Renal pelvis (tissue), 4 donors: Measurements from ENCODE around the gene HSH2D. TPM values are rescaled to one million over a fixed set of nuclear protein-coding genes. Genes with fewer than 3 reads are reported as not detected.
A peak's percentile ranks its signal among the peaks of the same experiment; 100 is the strongest.

Experiments used
- DNase-seq: peaks from one replicate; pipeline ENCODE4 v3.0.0-alpha.2; 2013
- polyA plus RNA-seq, 3 donors: library from polyadenylated mRNA; unstranded; fragments of 120-200 nt; gene quantifications; one replicate each; pipeline ENCODE4 v1.2.1, GENCODE V29; 2013; ENCODE audit not compliant: insufficient read length in 3 of 3

HSH2D gene
- polyA plus RNA-seq, 3 donors: 0.28 to 0.88 (median 0.43) TPM

- no peak for DNase-seq
Observed at GRCh38 chr19:16193466-16193865, 50.0 kb downstream of the HSH2D start.

GRCh38 chr19:16197188-16197621 lies 53.7 kb downstream of the HSH2D start:
- no peak for DNase-seq

GRCh38 chr19:16197622-16198369 lies 54.3 kb downstream of the HSH2D start, which contains the start of gene AP1M1:
Gene AP1M1, plus strand, starts transcription at chr19:16197911. Its CDS starts 116 bp downstream, at chr19:16198027.
- DNase-seq: peak; percentile 96

- no peak for DNase-seq
Observed at GRCh38 chr19:16198370-16198651, 54.8 kb downstream of the HSH2D start.

- no peak for DNase-seq
Observed at GRCh38 chr19:16199275-16199932, 55.9 kb downstream of the HSH2D start.

- no peak for DNase-seq
Observed at GRCh38 chr19:16200038-16201010, 56.8 kb downstream of the HSH2D start.

- DNase-seq: no peak
Observed at GRCh38 chr19:16201011-16201391, 57.5 kb downstream of the HSH2D start.

GRCh38 chr19:16202320-16203255 lies 59.1 kb downstream of the HSH2D start:
- DNase-seq: no peak

GRCh38 chr19:16203256-16204004 lies 59.9 kb downstream of the HSH2D start:
- DNase-seq: no peak

GRCh38 chr19:16204005-16204294 lies 60.5 kb downstream of the HSH2D start:
- no peak for DNase-seq

GRCh38 chr19:16205205-16206045 lies 61.9 kb downstream of the HSH2D start:
- no peak for DNase-seq

- no peak for DNase-seq
Observed at GRCh38 chr19:16206046-16206605, 62.6 kb downstream of the HSH2D start.

- no peak for DNase-seq
Observed at GRCh38 chr19:16206637-16207036, 63.2 kb downstream of the HSH2D start.

- no peak for DNase-seq
Observed at GRCh38 chr19:16207063-16207462, 63.6 kb downstream of the HSH2D start.

GRCh38 chr19:16207490-16208025 lies 64.1 kb downstream of the HSH2D start:
- DNase-seq: no peak
